Testis (tissue), 3 donors: ENCODE results near the gene MEIKIN. TPM values are rescaled to one million over a fixed set of nuclear protein-coding genes. Genes with fewer than 3 reads are reported as not detected.
"Not testable (repeated sequence)": the region's sequence is repeated elsewhere in the genome, so short reads cannot be mapped to it uniquely, and the experiment has no call there.

Experiments
- DNase-seq: peaks from one replicate; pipeline ENCODE4 v3.0.0-alpha.2; 2019
- H3K27ac ChIP-seq, 2 donors: fragments of 200-600 bp; sonication (generic); one replicate each; pipeline ENCODE4 v1.5.1; 2019
- H3K27me3 ChIP-seq: fragments of 200-600 bp; sonication (generic); one replicate; pipeline ENCODE4 v1.5.1; 2019
- H3K36me3 ChIP-seq: fragments of 200-600 bp; sonication (generic); one replicate; pipeline ENCODE4 v1.5.1; 2017; ENCODE audit warnings: low read depth; ENCODE audit errors: missing control alignments
- H3K4me1 ChIP-seq: fragments of 200-600 bp; sonication (generic); one replicate; pipeline ENCODE4 v1.5.1; 2019
- H3K4me3 ChIP-seq, 2 donors: fragments of 200-600 bp; sonication (generic); one replicate each; pipeline ENCODE4 v1.5.1; 2017 to 2019
- H3K9me3 ChIP-seq: fragments of 200-600 bp; sonication (generic); one replicate; pipeline ENCODE4 v1.5.1; 2017
- CTCF ChIP-seq, 3 experiments: fragments of 450-650 bp in 2 of 3; fragments of 200-600 bp in 1 of 3; sonication (generic) in 1 of 3; IDR thresholded peaks; one replicate each; pipeline ENCODE4 v1.5.1; 2016 to 2019; ENCODE audit warnings: antibody characterized with exemption in 3 of 3, mild to moderate bottlenecking in 2 of 3, moderate library complexity in 1 of 3
- POLR2A ChIP-seq: fragments of 450-650 bp; IDR thresholded peaks from one replicate; pipeline ENCODE4 v1.6.1; 2017; ENCODE audit warnings: antibody characterized with exemption, mild to moderate bottlenecking, moderate library complexity
- WGBS, 2 donors: methylation state at CpG; one replicate each; pipeline ENCODE4 v1.1.5; 2018; 5-methylcytosine and 5-hydroxymethylcytosine counted together
- intact Hi-C: fragments of 100-400 bp; cut with DNase I; formaldehyde crosslinking; loops from one replicate; pipeline ENCODE4 v1.15.1; 2023; ENCODE audit warnings: low total_unique reads
- polyA plus RNA-seq: library from polyadenylated mRNA; stranded (reverse); fragments of 350-450 nt; fragmentation: Illumina TruSeq; extraction: RNeasy Lipid Tissue Mini Kit (QIAGEN cat#74804); gene quantifications from one replicate; pipeline ENCODE4 v1.2.3, GENCODE V29; 2014; ENCODE audit warnings: low read depth, low replicate concordance; ENCODE audit not compliant: insufficient read depth
- total RNA-seq, 2 donors: library from RNA; depleted of rRNA; stranded (reverse); fragments of >200 nt; gene quantifications; one replicate each; pipeline ENCODE4 v1.2.3, GENCODE V29; 2016

MEIKIN gene
- total and polyA plus RNA-seq, 3 donors from 2014 or later = 13.6 to 27.0 (median 15.1) TPM

GRCh38 chr5:131786900-131787692 lies 158.4 kb downstream of the MEIKIN start:
- Histone ChIP-seq H3K36me3 (no peaks in the 10 kb centered on the region), H3K27me3 (no peaks in the 10 kb centered on the region), H3K4me1 (no peaks in the 10 kb centered on the region), H3K9me3 (no peaks in the 10 kb centered on the region), H3K4me3 (no peak overlapping the region), H3K27ac (no peak overlapping the region)
- no peak for DNase-seq
- WGBS, 2 donors = 71 to 80% methylated on average over 4 of the region's 4 CpGs
- intact Hi-C loops = no loop called here
- TF ChIP-seq CTCF (IDR thresholded peaks at IDR 0.05) (no peak), POLR2A (no peak)

- Histone ChIP-seq H3K9me3 (no peaks in the 10 kb centered on the region), H3K4me1 (no peaks in the 10 kb centered on the region), H3K27me3 (no peaks in the 10 kb centered on the region), H3K27ac (no peak overlapping the region), H3K4me3 (no peak overlapping the region), H3K36me3 (no peaks in the 10 kb centered on the region)
- WGBS, 2 donors = 88 to 95% methylated on average over 1 of the region's 1 CpG
- DNase-seq = no peak
- no peak for TF ChIP-seq CTCF (IDR thresholded peaks at IDR 0.05)
- no peak for TF ChIP-seq POLR2A
- intact Hi-C loops = no loop called here
These were observed 159.4 kb downstream of the MEIKIN start for GRCh38 chr5:131786036-131786435.

GRCh38 chr5:131783874-131784273 lies 161.6 kb downstream of the MEIKIN start:
- no peak overlapping the region for H3K27ac ChIP-seq
- 94 to 96% methylated on average over 1 of the region's 1 CpG for WGBS, 2 donors
- no peaks in the 10 kb centered on the region for H3K36me3 ChIP-seq
- no peaks in the 10 kb centered on the region for H3K27me3 ChIP-seq
- intact Hi-C loops = no loop called here
- TF ChIP-seq POLR2A (no peak), CTCF (IDR thresholded peaks at IDR 0.05) (no peak)
- H3K9me3 ChIP-seq = no peaks in the 10 kb centered on the region
- no peak for DNase-seq
- H3K4me3 ChIP-seq = no peak overlapping the region
- H3K4me1 ChIP-seq = no peaks in the 10 kb centered on the region

GRCh38 chr5:131783357-131783756 lies 162.1 kb downstream of the MEIKIN start:
- intact Hi-C loops = no loop called here
- 64 to 67% methylated on average over 1 of the region's 1 CpG for WGBS, 2 donors
- H3K4me3 ChIP-seq = no peak overlapping the region
- no peaks in the 10 kb centered on the region for H3K9me3 ChIP-seq
- TF ChIP-seq CTCF (IDR thresholded peaks at IDR 0.05) = no peak
- TF ChIP-seq POLR2A = no peak
- H3K36me3 ChIP-seq = no peaks in the 10 kb centered on the region
- no peaks in the 10 kb centered on the region for H3K4me1 ChIP-seq
- no peaks in the 10 kb centered on the region for H3K27me3 ChIP-seq
- DNase-seq = no peak
- no peak overlapping the region for H3K27ac ChIP-seq

GRCh38 chr5:131782717-131783116 lies 162.7 kb downstream of the MEIKIN start:
- TF ChIP-seq POLR2A = no peak
- no peak for TF ChIP-seq CTCF (IDR thresholded peaks at IDR 0.05)
- Histone ChIP-seq H3K27ac (no peak overlapping the region), H3K36me3 (no peaks in the 10 kb centered on the region), H3K27me3 (no peaks in the 10 kb centered on the region), H3K4me3 (no peak overlapping the region), H3K9me3 (no peaks in the 10 kb centered on the region), H3K4me1 (no peaks in the 10 kb centered on the region)
- DNase-seq = no peak
- intact Hi-C loops = no loop called here
- 93 to 95% methylated on average over 11 of the region's 11 CpGs for WGBS, 2 donors

GRCh38 chr5:131778141-131778540 lies 167.3 kb downstream of the MEIKIN start:
- H3K27me3 ChIP-seq, intact Hi-C loops, DNase-seq, H3K27ac ChIP-seq, H3K4me3 ChIP-seq, H3K36me3 ChIP-seq, H3K9me3 ChIP-seq, H3K4me1 ChIP-seq: not testable (repeated sequence)
- whole genome bisulfite sequencing, 2 donors = 40% methylated on average over 1 of the region's 1 CpG; no CpG with 5 or more reads in 1 of the 2 donors
